Left ventricle myocardium inferior (tissue), 1 donor: ENCODE results near the gene NEURL1. TPM values are rescaled to one million over a fixed set of nuclear protein-coding genes. Genes with fewer than 3 reads are reported as not detected.

Source experiments
- DNase-seq: peaks from one replicate; pipeline ENCODE4 v3.0.0-alpha.2; 2020
- H3K27ac ChIP-seq: fragments of 200-600 bp; replicated peaks from 2 replicates; pipeline ENCODE4 v1.8.0; 2021
- H3K27me3 ChIP-seq: fragments of 200-600 bp; 2 replicates; pipeline ENCODE4 v1.8.0; 2021; ENCODE audit warnings: low read depth
- H3K36me3 ChIP-seq: fragments of 200-600 bp; 2 replicates; pipeline ENCODE4 v1.8.0; 2021
- H3K4me1 ChIP-seq: fragments of 200-600 bp; 2 replicates; pipeline ENCODE4 v1.8.0; 2021
- H3K4me3 ChIP-seq: fragments of 200-600 bp; 2 replicates; pipeline ENCODE4 v1.8.0; 2021; ENCODE audit warnings: mild to moderate bottlenecking, moderate library complexity
- H3K9me3 ChIP-seq: fragments of 200-600 bp; replicated peaks from 2 replicates; pipeline ENCODE4 v1.8.0; 2021
- CTCF ChIP-seq: fragments of 200-600 bp; IDR thresholded peaks from 2 replicates; pipeline ENCODE4 v1.8.0; 2021; ENCODE audit warnings: antibody characterized with exemption, mild to moderate bottlenecking, borderline replicate concordance
- intact Hi-C: fragments of 100-400 bp; cut with micrococcal nuclease; formaldehyde crosslinking; loops from one replicate; pipeline ENCODE4 v1.11.0; 2022
- total RNA-seq: library from RNA; stranded (reverse); fragmentation: NEBNext Ultra II Directional; extraction: Animal tissue kit (Norgen Biotek cat#: 25700); gene quantifications from one replicate; pipeline ENCODE4 v1.2.1, GENCODE V29; 2021
- donor health status: DM: no; HTN: yes; CAD: no; lungs with severe emphysema.

Gene NEURL1
- total RNA-seq, 1 donor from 2014 or later: 0.14 TPM

GRCh38 chr10:103562383-103562782, 68.9 kb downstream of the NEURL1 start:
- Histone ChIP-seq H3K36me3 (no peaks in the 10 kb centered on the region), H3K4me1 (no peaks in the 10 kb centered on the region), H3K27ac (no peak overlapping the region), H3K4me3 (no peak overlapping the region), H3K27me3 (peaks cover 48% of the 10 kb centered on the region), H3K9me3 (peaks cover 6% of the 10 kb centered on the region)
- no peak for DNase-seq
- intact Hi-C loops: no loop called here
- no peak for TF ChIP-seq CTCF

GRCh38 chr10:103563231-103564115, 70.0 kb downstream of the NEURL1 start:
- no peak for DNase-seq
- intact Hi-C loops: no loop called here
- H3K36me3 ChIP-seq: no peaks in the 10 kb centered on the region
- peaks cover 45% of the 10 kb centered on the region for H3K27me3 ChIP-seq
- H3K4me1 ChIP-seq: no peaks in the 10 kb centered on the region
- peaks cover 6% of the 10 kb centered on the region for H3K9me3 ChIP-seq
- no peak for TF ChIP-seq CTCF
- no peak overlapping the region for H3K27ac ChIP-seq
- no peak overlapping the region for H3K4me3 ChIP-seq

DNA sequence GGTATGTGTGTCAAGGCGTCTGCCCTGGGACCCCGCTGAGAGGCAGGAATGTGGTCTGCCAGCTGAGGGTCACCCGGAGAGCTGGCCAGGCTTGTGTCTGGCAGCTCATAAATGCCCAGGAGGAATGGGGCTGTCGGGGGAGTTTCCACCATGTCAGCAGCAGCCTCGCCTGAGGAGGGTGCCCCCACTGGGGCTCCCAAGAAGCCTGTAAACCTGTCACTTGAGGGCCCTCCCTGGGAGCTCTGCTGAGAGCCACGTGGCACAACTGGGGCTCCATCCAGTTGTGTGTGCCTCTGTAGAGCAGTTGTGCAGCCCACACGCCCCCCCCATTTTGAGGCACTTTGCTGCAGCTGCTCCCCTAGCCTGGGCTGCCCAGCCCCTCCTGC, 70.6 kb downstream of the NEURL1 start:
- intact Hi-C loops: no loop called here
- Histone ChIP-seq H3K27ac (no peak overlapping the region), H3K27me3 (peaks cover 39% of the 10 kb centered on the region), H3K36me3 (no peaks in the 10 kb centered on the region), H3K9me3 (peaks cover 6% of the 10 kb centered on the region), H3K4me3 (no peak overlapping the region), H3K4me1 (no peaks in the 10 kb centered on the region)
- no peak for TF ChIP-seq CTCF
- DNase-seq: no peak

GRCh38 chr10:103564776-103565520, 71.4 kb downstream of the NEURL1 start:
- Histone ChIP-seq H3K9me3 (peaks cover 6% of the 10 kb centered on the region), H3K4me3 (no peak overlapping the region), H3K36me3 (no peaks in the 10 kb centered on the region), H3K4me1 (no peaks in the 10 kb centered on the region), H3K27me3 (peaks cover 31% of the 10 kb centered on the region), H3K27ac (no peak overlapping the region)
- intact Hi-C loops: no loop called here
- no peak for DNase-seq
- TF ChIP-seq CTCF: peak; percentile 54

DNA sequence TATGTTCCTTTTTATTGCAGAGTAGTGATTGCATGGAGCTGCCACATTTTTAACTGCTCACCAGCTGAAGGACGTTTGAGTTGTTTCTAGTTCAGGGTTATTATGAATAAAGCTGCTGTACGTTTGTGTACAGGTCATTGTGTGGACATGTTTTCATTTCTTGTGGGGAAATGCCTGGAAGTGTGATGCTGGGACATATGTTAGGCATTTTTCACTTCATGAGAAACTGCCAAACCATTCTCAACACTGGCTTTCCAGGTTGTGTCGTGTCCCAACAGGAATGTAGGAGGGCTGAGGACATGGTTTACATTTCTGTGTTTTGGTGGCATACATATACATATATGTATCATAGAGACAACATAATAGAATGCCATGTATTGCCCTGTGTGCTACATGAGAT, 73.0 kb downstream of the NEURL1 start:
- no peak for DNase-seq
- Histone ChIP-seq H3K36me3 (no peaks in the 10 kb centered on the region), H3K27ac (no peak overlapping the region), H3K9me3 (no peaks in the 10 kb centered on the region), H3K4me1 (no peaks in the 10 kb centered on the region), H3K27me3 (peaks cover 24% of the 10 kb centered on the region), H3K4me3 (no peak overlapping the region)
- TF ChIP-seq CTCF: no peak
- intact Hi-C loops: no loop called here
